WERI-Rb-1 (cell line): Measurements from ENCODE around the gene GABBR2.
A peak's percentile ranks its signal among the peaks of the same experiment; 100 is the strongest.

Source experiments
- DNase-seq: peaks from one replicate; pipeline ENCODE4 v3.0.0-alpha.2; 2020
- H3K27ac ChIP-seq: fragments of 250-450 bp; sonication (Bioruptor Pico); 2 replicates; pipeline ENCODE4 v1.5.1; 2020; ENCODE audit warnings: mild to moderate bottlenecking, moderate library complexity
- H3K27me3 ChIP-seq: fragments of 250-450 bp; sonication (Bioruptor Pico); 2 replicates; pipeline ENCODE4 v1.5.1; 2021; ENCODE audit warnings: mild to moderate bottlenecking, low read depth, moderate library complexity; ENCODE audit not compliant: insufficient read depth, severe bottlenecking
- H3K36me3 ChIP-seq: fragments of 250-450 bp; sonication (Bioruptor Pico); 2 replicates; pipeline ENCODE4 v1.5.1; 2020; ENCODE audit warnings: mild to moderate bottlenecking, moderate library complexity
- H3K4me3 ChIP-seq: 2 replicates; pipeline ENCODE4 v1.5.1; 2011; ENCODE audit warnings: low read depth, mild to moderate bottlenecking, control low read depth, low read length
- H3K9me3 ChIP-seq: fragments of 250-450 bp; sonication (Bioruptor Pico); 2 replicates; pipeline ENCODE4 v1.5.1; 2021; ENCODE audit warnings: mild to moderate bottlenecking, moderate library complexity; ENCODE audit not compliant: severe bottlenecking
- CTCF ChIP-seq: IDR thresholded peaks from 2 replicates; pipeline ENCODE4 v1.5.1; 2011; ENCODE audit warnings: low read depth, mild to moderate bottlenecking, control low read depth, inconsistent platforms, low read length

Gene GABBR2

DNA sequence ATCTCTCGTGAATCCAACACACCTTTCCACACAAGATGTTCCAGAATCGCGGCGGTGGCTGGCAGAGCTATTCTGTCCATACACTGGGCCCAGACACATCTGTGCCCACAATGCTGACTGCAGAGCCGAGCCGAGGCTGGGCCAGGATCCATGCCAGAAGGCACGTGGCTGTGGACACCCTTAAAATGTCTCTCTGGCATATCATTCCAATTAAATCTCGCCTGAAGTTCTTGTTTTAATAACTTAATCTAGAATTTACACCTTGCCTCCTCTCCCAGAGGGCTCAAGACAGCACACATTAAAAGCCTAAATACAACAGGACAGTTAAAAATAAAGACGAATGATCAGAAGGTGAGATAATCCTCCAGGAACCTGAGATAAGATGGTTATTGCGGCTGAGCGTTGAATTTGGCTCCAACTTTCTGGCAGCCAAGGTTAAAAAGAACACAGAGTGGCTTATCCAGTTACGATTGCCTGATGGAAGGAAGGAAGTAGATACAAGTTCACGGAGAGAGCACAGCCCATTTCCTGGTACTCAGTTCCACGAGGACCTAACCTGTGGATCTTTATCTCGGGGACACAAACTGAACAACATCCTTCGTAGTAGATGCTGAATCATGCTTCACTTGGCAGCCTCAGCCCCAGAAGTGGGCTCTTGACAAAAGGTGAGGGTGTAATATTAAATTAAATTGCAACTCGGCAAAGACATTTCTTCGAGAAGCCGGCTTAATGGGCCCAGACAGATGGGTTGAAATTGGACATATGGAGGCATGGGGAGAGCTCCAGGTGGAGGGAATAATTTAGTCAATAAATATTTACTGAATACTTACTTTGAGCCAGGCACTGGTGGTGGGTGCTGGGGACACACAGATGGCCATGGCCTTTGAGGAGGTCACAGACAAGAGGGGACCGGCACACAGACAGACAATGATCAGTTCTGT, 367.3 kb downstream of the GABBR2 start:
- no peak for TF ChIP-seq CTCF
- no peaks in the 10 kb centered on the region; the same call in 1 of the 2 replicates for H3K36me3 ChIP-seq
- peak; percentile 90 for DNase-seq
- peak overlapping the region; percentile 88 for H3K27ac ChIP-seq
- peak overlapping the region; percentile 11 for H3K4me3 ChIP-seq
- H3K27me3 ChIP-seq, result no peaks in the 10 kb centered on the region
- peaks cover 23% of the 10 kb centered on the region for H3K9me3 ChIP-seq

DNA sequence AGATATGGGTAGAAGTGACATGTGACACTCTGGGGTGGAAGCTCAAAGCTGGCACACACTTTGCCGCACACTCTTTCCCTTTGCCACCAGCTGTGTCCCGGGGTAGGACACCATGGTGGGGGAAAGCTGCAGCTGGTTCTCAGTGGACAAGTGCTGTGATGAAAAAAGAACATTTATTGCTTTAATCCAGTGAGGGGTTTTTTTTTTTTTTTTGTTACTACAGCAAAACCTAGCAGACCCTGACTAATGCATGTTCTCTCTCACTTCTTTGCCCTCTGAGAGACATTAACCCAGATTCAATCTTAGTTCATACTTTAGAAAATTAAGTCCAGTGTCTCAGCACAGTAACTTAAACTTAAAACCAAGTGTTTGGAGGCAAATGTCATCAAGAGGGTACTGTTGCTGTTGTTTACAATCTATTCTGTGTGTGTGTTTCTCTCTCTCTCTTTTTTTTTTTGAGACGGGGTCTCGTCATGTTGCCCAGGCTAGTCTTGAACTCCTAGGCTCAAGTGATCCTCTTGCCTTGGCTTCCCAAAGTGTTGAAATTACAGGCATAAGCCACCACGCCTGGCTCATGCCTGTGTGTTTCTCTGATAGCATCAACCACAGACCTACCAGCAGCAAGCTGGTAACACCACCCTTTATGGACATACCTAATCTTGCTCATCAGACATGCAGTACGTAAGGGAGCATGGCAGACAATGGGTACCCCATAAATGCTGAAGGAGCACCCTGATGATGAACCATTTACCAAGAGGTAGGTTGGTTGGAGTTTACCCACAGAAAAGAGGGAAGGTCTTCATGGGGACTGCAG, 368.5 kb downstream of the GABBR2 start:
- Histone ChIP-seq H3K36me3 (peaks cover 2% of the 10 kb centered on the region; the same call in 1 of the 2 replicates), H3K9me3 (peaks cover 23% of the 10 kb centered on the region), H3K27me3 (no peaks in the 10 kb centered on the region), H3K4me3 (no peak overlapping the region), H3K27ac (peak overlapping the region; percentile 88)
- TF ChIP-seq CTCF, result no peak
- DNase-seq, result no peak

DNA sequence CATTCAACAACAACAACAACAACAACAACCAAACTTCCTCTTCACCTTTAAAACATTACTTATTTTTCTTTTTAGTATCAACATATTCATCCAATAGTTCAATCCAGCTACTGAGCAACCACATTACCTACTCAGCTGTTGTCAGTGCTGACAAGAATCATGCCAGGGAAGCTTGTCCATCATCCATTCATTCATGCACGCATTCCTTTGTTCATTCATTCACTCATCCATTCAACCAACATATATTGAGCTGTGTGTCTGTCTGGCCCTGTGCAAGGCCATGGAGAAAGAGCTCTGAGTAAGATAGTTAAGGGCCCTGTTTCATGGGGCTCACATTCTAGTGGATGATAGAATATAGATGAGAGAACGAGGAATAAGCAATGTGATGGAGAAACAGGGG, 373.1 kb downstream of the GABBR2 start:
- Histone ChIP-seq H3K9me3 (peaks cover 23% of the 10 kb centered on the region), H3K27ac (no peak overlapping the region)

GRCh38 chr9:98334796-98335195, 373.9 kb downstream of the GABBR2 start:
- Histone ChIP-seq H3K36me3 (peaks cover 2% of the 10 kb centered on the region; the same call in 1 of the 2 replicates), H3K27me3 (no peaks in the 10 kb centered on the region), H3K4me3 (no peak overlapping the region), H3K27ac (no peak overlapping the region), H3K9me3 (peaks cover 22% of the 10 kb centered on the region)
- TF ChIP-seq CTCF, result no peak
- no peak for DNase-seq

More for the DNA sequence above, 373.1 kb downstream of the GABBR2 start:
- DNase-seq, result no peak
- Histone ChIP-seq H3K36me3 (peaks cover 2% of the 10 kb centered on the region; the same call in 1 of the 2 replicates), H3K27me3 (no peaks in the 10 kb centered on the region), H3K4me3 (no peak overlapping the region)
- TF ChIP-seq CTCF, result no peak

- H3K9me3 ChIP-seq, result peaks cover 15% of the 10 kb centered on the region
- H3K27ac ChIP-seq, result no peak overlapping the region
- no peak for TF ChIP-seq CTCF
Measured at GRCh38 chr9:98333703-98334582, 374.8 kb downstream of the GABBR2 start.

More at GRCh38 chr9:98333703-98334582, 374.8 kb downstream of the GABBR2 start:
- Histone ChIP-seq H3K4me3 (no peak overlapping the region), H3K27me3 (no peaks in the 10 kb centered on the region), H3K36me3 (peaks cover 2% of the 10 kb centered on the region)
- no peak for DNase-seq
